GM13976 (cell line): ENCODE measurements around the gene SRC.

ENCODE experiments used
- DNase-seq: peaks from one replicate; pipeline ENCODE4 v3.0.0; 2012; ENCODE audit warnings: low spot score
- in situ Hi-C: fragments of 300-500 bp; cut with MboI; formaldehyde crosslinking; loops from one replicate; pipeline ENCODE4 v1.12.0; 2022; ENCODE audit warnings: low sequenced_read_pairs, mixed read lengths, inconsistent platforms; ENCODE audit not compliant: unreplicated experiment
- TF ChIP-seq, protein P1 (sequence below): IDR thresholded peaks from 2 replicates; pipeline ENCODE4 v1.5.1; 2012; ENCODE audit warnings: borderline replicate concordance, mild to moderate bottlenecking; ENCODE audit not compliant: insufficient read depth; ENCODE audit errors: extremely low read depth, missing control alignments, control extremely low read depth

SRC gene

DNA sequence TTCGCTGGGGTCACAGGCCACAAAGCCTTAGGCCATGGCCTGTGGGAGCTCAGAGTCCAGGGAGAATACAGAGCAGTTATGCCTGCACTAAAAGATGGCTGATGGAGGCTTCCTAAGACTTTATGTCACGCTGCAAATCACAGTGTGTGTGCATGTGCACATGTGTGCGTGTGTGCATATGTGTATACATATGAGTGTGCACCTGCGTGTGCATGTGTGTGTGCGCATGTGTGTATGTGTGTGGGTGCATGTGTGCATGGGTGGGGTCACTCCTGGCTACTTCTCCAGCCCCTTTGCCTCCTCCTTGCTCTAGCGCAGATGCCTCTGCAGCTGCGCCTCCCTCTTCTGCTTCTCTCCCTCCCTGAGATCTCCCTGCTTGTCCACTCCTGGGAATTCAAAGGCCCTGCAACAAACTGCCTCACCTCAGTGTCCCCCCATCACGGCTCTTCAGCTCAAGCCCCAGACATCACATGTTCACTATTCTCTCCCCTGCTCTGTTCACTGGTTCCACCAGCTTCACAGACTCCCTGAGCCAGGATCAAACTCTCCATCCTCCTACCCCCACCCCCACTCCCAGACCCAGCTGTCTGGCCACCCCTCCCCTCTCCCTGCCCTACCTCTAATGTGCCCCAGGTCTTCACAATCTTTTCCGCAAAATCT lies 90.7 kb downstream of the SRC start:
- DNase-seq = no peak
- TF ChIP-seq, protein P1, sequence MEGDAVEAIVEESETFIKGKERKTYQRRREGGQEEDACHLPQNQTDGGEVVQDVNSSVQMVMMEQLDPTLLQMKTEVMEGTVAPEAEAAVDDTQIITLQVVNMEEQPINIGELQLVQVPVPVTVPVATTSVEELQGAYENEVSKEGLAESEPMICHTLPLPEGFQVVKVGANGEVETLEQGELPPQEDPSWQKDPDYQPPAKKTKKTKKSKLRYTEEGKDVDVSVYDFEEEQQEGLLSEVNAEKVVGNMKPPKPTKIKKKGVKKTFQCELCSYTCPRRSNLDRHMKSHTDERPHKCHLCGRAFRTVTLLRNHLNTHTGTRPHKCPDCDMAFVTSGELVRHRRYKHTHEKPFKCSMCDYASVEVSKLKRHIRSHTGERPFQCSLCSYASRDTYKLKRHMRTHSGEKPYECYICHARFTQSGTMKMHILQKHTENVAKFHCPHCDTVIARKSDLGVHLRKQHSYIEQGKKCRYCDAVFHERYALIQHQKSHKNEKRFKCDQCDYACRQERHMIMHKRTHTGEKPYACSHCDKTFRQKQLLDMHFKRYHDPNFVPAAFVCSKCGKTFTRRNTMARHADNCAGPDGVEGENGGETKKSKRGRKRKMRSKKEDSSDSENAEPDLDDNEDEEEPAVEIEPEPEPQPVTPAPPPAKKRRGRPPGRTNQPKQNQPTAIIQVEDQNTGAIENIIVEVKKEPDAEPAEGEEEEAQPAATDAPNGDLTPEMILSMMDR = no peak
- in situ Hi-C loops = no loop called here

DNA sequence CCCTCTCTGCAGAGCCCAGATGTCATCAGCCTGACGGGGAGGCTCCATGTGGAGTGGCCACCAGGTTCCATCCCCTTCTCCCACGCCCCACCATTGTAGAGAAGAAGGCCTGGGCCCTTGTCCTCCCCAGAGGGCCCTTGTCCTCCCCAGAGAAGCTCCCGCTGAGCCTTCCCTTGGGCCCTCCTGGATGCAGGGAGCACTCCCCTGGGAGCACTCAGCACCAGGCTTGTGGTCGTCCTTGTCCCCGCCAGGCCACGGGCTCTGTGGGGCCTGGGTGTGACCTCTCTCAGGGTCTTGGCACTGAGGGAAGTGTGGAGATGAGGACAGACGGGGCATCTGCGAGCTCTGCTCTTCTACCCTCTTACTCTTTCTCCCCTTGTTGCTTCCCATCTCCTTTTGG lies 91.7 kb downstream of the SRC start:
- no peak for DNase-seq
- in situ Hi-C loops = no loop called here
- TF ChIP-seq, protein P1 = no peak

DNA sequence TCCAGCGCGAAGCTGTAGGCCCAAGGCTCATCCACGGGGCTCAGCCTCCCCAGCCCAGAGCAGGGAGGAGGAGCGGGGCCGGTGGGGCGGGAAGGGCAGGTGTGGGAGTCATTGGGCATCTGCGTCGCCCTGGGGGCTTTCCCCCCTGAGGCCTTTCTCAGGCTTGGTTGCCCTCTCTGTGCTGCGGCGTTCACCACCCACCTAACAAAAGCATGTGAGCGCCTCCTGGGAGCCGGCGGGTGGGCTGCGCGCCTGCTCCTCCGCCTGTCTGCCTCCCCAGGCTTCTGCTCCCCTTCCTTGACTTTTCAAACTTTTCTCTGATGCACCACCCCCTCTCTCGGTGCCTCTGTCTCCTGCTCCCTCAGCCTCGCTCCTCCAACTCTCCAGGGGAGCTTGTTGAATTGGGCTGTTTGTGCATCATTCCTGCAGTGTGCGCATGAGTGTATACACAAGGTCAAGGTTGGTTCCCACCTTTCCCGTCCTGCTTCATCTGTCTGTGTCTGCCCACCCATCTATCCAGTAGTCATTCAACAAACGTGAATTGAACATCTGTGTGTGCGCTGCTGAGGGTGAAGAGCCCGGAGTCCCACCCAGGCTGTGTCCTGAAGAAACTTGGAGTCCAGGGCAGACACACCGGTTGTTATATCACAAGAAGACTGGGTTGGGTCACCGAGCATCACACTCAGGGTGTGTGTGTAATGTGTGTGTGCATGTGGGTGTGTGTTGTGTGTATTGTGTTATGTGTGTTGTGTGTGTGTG lies 92.7 kb downstream of the SRC start:
- in situ Hi-C loops = no loop called here
- TF ChIP-seq, protein P1 = no peak
- no peak for DNase-seq

DNA sequence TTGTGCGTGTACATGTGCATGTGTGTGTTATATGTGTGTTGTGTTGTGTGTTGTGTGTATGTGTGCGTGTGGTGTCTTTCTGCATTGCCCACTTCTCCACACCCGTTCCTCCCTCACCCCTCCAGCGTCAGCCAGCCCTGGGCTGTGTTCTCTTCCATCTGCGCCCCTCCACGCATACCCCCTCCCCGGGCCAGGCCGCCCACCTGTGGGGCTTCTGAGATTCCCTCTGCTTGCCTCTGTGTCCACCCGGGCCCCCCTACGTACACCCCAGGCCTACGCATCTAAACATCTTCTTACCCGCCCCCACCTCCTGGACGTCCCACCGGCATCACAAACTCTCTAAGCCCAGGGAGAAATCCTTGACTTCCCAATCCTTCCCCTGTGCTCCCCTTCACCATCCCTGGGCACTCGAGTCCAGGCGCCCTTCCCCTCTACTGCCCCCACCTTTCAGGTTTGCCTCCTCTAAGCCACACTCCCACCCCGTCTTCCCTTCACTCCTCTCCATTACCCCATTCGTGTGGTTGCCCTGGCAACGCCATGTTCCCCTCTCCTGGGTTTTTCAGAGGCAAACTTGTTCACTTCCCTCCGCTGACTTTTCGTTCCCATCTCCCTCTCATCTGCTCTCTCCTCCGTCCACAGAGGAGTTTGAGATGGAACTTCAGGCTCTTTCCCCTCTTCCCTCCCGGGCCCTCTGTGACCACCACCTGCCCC lies 93.4 kb downstream of the SRC start:
- TF ChIP-seq, protein P1 = no peak
- no peak for DNase-seq
- in situ Hi-C loops = no loop called here

DNA sequence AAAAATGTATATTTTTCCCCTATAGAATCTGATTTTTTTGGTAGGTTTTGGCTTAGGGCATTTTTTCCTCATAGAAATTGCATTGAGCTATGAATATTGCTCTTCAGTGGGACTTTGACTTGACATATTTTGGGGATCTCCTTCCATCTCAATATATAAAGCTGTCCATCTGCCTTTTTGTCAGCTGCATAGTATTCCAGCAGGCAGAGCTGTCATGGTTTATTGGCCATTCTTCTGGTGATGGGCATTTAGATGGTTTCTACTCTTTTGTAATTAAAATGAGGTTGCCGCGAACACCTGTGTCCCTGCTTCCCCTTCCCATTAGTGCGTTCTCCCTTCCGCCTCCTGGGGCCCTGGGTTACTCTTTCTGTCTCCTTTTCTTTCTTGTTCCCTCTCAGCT lies 95.1 kb downstream of the SRC start:
- DNase-seq = no peak
- TF ChIP-seq, protein P1 = no peak
- in situ Hi-C loops = no loop called here

DNA sequence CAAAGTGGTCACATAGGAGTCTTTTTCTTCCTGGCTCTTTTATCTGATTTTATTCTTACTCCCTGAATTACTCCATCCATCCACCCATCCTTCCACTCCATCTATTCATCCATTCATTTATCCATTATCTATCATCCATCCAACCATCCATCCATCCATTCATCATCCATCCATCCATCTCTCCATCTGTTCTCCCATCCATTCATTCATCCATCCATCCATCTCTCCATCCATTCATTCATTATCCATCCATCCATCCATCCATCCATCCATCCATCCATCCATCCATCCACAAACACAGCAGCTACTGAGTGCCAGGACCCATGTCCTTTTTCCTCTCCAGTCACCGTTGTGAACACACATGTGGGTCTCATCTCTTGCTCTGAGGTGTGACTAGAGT lies 96.6 kb downstream of the SRC start:
- in situ Hi-C loops = no loop called here
- DNase-seq = no peak
- TF ChIP-seq, protein P1 = no peak
